Stimulated activated CD4-positive, alpha-beta T cell treated with anti-CD3 and anti-CD28 coated beads, TNF-alpha, amount 100 ng/mL, for 24 hours (primary cell): ENCODE measurements around the gene SEMA4B.

Experiments used
- DNase-seq, 3 experiments: peaks; one replicate each; pipeline ENCODE4 v3.0.0-alpha.2; 2020; ENCODE audit warnings: low read depth in 3 of 3

Gene SEMA4B

DNA sequence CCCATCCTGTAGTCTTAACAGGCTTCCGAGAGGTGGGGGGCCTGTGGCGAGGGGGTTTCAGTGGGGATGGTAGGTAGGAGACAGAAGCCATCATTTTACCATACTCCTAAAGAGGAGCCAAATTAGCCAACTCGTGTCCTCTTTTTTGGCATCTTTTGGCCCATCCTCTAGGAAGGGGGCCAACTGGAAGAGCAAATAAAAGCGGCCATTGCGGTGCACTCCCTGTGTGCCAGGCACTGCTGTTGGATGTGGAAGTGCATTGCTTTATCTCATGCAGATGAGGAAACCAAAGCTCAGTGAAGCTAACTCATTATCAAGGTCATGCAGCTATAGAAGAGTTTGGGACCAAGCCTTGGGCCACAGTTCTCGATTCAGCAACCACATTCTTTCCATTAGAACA lies 6.1 kb downstream of the SEMA4B start:
- DNase-seq = no peak

DNA sequence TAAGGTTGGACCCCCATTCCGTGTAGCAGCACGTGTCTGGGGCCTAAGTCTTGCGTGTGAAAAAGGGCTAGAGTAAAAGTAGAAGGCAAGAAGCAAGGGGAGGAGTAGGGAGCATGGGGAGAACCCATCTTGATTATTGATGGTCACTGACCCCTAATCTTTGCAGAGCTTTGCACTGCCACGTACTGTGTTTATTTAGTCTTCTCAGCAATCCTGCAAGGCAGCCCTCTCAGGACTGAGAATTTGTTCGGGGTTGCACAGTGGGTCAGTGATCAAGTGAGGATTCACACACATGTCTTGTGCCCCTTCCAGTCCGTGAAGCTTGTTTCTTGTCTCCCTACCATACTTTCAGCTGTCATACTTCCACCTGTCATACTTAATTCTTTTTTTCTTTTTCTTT lies 7.2 kb downstream of the SEMA4B start:
- DNase-seq = no peak

DNA sequence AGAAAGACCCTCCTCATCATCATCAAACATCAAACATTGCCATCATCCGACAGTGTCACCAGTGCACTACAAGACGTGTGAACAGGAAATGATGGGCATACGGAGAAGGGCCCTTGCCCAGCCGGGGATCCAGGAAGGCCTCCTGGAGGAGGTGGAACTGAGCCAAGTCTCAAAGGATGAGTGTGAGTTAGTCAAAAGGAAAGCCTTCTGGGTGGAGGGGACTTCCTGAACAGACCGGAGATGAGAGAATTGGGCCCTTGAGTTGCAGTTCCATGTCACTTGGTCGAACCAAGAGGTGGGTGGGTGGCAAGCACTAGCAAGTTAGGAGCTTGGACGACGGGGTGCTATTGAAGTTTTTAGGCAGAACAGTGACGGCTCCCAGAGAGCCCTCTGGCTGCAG lies 8.5 kb downstream of the SEMA4B start:
- DNase-seq = no peak

DNA sequence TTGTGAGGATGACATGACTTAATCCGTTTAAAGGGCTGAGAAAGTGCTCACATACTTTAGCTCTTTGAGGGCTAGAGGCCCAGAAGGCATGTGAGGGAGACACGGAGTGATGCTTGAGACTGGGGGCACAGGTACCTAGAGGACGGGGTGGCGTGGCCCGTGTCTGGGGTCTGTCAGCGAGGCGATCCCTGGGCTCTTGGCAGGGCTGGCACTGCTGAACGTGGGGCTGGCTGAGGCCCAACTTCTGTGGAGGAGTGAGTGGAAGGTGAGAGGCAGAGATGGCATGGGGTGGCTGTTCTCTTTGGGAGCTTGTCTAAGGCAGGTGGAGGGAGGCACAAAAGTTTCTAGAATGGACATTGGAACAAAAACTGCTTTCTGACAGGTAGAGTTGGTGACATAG lies 9.5 kb downstream of the SEMA4B start:
- no peak for DNase-seq

DNA sequence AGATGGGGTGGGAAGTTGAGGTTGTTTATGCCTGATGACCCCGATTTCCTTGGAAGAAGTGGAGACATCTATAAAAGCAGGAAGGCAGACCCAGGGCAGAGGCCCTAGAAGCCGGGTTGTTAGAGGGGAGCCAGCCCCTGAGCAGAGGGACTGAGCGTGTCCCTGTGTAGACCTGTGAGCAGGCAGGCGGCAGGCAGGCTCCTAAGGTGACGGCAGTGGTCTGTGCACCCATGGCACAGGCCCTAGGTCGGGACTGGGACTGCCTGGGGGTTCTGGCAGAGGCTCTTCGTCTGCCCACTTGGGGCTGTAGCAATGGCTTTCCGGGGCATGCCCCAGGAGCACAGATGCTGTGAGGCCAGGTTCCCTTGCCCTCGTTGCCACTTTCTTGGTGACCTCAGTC lies 9.9 kb downstream of the SEMA4B start:
- DNase-seq = no peak

DNA sequence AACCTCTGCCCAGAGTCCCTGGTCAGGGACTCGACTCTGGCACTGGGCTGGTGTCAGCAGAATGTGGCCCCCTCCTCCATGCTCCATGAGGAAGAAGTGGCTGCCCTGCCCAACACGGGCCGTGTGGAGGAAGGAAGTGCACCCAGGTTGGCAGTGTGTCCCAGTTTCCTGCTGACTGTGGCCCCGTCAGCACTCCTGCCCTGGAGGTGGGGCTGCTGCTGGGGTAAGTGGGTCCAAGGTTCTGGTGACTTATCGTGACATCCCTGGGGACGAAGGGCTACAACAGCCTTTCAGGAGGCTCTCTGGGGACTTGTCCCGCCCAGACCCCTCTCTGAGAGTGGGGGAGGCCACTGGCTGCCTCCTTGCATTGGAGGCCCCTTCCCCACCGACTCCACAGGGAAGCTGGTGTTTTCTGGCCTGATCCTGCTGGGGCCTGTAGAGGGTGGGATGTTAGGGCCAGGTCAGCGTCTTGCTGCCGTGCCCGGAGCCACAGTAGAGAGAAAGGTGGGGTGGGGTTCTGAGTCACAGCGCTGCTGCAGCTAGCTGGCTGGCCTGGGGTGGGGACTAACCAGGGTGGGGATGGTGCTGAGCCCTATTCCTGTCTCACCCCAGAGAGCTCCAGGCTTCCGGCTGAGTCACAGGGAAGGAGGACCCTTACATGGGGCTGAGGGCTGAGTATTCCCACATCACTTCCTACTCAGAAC lies 10.5 kb downstream of the SEMA4B start:
- no peak for DNase-seq

DNA sequence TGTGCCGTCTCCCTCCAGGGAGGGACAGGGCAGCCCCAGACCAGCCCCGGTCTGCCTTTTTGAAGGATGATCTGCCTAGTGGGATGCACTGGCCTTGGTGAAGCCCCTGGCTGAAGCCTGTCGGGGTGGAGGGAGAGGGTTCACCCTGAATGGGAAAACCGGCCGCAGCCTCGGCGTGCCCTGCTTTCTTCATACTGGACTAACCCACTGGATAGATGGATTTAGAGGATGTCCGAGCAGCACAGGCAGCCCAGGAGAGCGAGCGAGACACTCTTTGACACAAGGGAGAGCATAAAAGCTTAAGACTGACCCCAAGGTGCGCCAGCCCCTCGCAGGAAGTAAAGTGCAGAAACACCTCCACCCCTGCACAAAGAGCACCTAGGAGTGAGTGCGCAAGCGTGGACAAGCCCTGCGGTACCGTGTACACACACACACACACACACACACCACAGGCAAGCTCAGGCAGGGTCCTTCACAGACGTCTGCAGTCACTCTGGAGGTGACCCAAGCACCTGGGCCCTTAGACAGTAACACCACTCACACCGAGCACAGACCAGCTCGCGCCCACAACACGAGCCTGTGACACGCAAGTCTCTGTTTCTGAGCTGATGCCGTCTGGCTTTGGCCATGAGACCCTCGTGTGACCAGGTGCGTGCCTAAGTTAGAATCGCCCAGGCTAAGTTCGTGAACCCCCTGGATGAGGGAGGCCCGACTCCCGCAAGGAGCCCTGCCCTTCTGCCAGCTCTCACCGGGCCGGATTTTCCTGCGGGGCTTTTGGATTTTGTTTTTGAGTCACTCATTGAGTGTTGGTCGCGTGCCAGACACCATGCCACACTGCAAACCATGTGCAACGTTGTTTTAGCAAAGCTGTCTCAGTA lies 11.3 kb downstream of the SEMA4B start:
- no peak for DNase-seq

DNA sequence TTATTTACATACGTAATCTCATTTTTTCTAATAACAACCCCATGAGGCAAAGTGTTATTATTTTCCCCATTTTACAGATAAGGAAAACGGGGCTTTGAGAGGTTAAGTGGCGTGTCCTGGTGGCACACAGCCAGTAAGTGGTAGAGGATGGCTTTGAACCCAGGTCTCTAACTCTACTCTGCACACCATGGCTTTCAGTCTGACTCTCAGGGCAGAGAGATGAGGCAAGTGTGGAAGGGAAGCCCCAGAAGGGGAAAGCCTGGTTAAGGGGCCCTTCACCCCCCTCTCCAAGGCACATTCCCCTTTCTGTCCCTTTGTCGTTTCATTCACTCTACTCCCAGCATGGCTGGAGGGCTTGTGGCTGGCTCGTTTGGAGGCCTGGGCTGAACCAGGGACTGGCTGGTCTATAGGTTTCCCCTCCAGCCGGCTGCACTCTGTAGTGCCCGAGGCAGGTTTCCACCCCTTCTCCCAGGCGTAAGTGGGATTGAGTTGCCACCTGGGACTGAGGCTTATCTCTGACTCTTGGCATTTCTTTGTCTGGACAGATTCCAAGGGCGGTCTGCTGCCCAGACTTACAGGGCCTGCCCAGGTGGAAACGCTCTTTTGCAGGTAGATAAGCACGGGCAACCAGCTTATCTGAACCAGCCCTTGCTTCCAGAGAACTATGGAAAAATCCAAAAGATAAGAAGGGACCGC lies 12.1 kb downstream of the SEMA4B start:
- DNase-seq = no peak

DNA sequence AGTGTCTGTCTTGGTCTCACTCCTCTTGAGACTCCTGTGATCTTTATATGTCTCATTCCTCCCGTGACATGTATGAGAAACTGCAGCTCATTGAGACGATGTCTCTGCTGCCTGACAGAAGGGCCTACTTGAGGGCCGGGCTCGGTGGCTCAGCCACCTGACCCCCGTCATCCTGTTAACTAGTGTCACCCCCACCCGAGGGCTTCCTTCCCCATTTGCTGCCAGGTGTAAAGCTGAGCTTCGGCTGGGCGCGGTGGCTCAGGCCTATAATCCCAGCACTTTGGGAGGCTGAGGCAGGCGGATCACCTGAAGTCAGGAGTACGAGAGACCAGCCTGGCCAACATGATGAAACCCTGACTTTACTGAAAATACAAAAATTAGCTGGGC lies 12.7 kb downstream of the SEMA4B start:
- no peak for DNase-seq

DNA sequence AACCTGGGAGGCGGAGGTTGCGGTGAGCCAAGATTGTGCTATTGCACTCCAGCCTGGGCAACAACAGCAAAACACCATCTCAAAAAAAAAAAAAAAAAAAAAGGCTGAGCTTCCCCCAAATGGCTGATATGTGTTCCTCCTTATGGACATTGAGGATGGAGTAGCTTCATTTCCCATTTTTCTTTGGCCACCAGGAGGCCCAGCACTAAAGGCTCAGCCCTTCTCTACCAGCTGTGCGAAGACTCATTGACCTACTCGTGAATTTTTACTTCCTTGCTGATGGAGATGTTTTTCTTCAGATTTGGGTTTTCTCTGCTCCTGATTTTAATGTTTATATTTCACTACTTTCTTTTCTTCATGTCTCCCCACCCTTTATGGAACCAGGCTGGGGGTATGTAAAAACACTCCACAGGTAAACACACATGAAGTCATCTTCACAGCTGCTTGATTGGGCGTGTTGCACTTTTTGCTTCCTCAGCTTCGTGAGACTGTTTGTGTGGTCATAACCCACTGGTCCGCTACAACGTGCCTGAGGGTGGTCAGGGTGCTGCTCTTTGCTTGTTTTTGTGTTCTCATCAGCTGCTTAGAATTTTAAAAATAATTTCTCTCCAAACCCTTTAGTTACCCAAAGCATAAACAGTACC lies 13.5 kb downstream of the SEMA4B start:
- no peak for DNase-seq

DNA sequence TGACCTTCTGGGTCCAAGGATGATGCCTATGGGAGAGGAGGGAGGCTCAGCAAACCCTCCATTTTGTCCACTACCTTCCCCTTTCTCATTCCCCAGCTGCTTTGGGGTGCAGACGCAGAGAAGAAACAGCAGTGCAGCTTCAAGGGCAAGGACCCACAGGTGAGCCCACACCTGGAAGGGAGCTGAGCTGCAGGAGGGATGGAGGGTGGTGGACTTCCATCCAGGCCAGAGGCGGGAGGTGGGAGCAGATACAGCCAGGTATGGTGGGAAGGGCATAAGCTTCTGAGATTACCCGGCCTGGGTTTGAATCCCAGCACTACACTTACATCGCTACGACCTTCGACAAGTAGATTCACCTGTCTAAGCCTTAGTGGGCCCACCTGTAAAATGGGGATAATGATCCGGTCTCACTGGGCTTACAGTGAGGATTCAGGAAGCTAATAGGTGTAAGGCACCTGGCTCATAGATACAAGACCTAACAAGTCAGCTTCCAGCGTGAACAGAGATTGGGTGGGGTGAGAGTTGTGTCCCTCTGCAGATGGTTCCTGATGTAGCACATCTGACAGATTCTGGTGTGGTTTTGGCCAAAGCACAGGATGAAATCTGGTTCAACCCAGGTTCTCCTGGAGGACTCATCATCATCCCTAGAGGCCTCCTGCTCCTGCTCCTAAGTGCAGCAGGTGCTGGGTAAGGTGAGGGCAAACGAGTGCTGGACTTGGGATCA lies 16.7 kb downstream of the SEMA4B start:
- no peak for DNase-seq

DNA sequence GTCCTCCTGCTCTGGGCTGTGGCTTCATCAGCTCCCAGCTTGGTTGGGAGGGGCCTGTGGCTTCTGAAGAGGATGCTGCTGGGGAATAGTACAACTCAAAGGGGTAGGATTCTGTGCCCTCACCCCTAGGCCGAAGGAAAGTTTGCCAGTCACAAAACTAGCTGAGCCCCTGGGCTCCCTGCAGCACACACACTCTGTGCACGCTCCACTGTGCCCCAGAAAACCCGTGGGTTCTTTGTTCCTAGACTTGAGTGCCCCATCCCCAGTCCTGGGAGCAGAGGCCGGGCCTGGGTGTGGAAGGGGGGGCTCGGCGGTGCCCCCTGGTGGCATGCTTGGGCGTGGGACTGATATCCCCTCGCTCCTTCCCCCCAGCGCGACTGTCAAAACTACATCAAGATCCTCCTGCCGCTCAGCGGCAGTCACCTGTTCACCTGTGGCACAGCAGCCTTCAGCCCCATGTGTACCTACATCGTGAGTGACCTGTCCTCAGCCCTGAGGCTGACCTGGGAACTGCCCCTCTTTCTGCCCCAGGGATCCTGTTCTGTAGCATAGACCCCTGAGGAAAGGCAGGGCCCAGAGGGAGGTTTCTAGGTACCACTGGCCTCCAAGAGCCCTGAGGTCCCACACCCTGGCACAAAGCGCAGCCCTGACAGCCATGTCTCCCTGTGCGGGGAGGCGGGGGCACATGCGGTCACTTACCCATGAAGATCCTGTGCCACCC lies 18.5 kb downstream of the SEMA4B start:
- peak in 2 of 3 experiments; percentile 32 to 56 for DNase-seq

DNA sequence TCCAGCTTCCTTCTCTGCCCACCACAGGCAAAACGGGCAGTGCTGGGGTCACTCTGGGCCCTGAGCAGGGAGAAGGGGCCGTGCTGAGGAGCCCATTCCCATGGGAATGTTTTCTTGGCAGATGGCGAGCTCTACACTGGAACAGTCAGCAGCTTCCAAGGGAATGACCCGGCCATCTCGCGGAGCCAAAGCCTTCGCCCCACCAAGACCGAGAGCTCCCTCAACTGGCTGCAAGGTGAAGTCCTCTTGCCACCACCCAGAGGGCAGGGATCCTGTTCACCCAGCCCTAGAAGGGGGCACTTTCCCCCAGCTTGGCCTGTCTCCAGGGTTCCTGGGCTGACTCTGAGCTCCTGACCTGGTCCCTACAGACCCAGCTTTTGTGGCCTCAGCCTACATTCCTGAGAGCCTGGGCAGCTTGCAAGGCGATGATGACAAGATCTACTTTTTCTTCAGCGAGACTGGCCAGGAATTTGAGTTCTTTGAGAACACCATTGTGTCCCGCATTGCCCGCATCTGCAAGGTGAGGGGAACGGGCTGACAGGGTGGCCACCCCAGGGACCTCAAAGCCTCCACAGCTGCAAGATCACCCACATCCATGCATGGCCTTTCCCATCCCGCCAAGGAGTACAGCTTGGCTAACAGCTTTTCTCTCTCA lies 20.2 kb downstream of the SEMA4B start:
- peak in 1 of 3 experiments; percentile 35 for DNase-seq

DNA sequence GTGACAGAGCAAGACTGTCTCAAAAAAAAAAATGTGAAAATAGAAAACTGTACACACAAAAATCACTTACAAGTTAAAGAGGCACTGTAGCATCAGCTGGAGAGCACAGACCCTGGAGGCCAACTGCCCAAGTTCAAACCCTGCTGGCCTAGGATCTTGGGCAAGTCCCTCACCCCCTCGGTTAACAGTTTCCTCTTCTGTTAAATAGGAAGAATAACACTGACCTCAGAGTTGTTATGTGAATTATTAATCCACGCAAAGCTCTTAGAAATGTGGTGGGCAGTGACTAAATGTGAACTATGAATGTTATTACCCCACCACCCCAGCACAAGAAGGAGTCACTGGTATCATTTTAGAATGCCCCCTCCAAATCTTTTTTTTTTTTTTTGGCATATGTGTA lies 21.4 kb downstream of the SEMA4B start:
- DNase-seq = no peak

DNA sequence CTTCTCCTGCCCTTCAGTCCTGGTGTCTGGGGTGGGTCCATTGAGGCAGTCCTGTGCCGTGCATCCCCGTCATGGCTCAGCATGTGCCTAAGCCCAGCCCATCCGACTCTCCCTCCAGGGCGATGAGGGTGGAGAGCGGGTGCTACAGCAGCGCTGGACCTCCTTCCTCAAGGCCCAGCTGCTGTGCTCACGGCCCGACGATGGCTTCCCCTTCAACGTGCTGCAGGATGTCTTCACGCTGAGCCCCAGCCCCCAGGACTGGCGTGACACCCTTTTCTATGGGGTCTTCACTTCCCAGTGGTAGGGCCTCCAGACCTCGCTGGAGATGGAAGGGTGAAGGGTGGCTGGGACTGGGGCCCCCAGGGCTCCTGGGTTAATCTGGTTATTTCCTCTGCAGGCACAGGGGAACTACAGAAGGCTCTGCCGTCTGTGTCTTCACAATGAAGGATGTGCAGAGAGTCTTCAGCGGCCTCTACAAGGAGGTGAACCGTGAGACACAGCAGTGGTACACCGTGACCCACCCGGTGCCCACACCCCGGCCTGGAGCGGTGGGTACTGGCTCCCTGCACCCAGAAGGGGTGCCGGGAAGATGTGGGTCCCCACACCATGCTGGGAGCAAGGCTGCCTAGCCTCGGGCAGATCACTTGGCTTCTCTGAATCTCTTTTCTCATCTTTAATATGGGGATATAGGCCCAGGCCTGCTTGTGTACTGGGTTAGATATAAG lies 22.5 kb downstream of the SEMA4B start:
- no peak for DNase-seq

DNA sequence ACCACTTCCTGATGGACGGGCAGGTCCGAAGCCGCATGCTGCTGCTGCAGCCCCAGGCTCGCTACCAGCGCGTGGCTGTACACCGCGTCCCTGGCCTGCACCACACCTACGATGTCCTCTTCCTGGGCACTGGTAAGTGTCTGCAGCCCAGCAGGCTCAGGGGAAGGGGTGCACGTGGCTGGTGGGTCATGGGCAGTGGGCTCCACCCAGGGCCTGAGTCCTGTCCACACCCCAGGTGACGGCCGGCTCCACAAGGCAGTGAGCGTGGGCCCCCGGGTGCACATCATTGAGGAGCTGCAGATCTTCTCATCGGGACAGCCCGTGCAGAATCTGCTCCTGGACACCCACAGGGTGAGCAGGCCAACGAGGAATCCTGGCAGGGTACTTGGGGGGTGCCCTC lies 23.9 kb downstream of the SEMA4B start:
- no peak for DNase-seq

DNA sequence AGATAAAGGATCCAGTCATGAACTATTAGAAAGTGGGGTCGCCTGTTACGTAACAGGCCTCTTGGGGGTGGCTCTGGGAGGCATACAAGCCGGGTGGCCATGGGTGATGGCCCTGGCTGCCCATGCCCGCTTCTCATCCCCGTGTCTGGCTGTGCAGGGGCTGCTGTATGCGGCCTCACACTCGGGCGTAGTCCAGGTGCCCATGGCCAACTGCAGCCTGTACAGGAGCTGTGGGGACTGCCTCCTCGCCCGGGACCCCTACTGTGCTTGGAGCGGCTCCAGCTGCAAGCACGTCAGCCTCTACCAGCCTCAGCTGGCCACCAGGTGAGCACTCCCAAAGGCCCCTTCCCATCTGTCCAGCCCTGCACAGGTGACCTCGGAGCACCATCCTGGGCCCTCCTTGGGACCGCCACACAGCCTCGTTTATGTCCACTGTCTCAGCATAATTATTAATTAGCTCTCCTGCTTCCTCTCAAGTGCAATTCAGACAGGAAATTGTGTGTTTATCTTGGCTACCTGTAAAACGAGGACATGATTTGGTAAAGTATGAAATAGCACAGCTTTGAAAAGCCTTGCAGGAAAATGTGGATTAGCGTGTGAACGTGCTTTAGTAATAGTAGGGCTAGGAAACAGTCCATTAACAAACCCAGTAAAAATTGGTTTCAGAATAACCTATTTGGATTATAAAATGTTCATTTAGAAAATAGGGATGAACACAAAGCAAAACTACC lies 24.5 kb downstream of the SEMA4B start:
- no peak for DNase-seq

DNA sequence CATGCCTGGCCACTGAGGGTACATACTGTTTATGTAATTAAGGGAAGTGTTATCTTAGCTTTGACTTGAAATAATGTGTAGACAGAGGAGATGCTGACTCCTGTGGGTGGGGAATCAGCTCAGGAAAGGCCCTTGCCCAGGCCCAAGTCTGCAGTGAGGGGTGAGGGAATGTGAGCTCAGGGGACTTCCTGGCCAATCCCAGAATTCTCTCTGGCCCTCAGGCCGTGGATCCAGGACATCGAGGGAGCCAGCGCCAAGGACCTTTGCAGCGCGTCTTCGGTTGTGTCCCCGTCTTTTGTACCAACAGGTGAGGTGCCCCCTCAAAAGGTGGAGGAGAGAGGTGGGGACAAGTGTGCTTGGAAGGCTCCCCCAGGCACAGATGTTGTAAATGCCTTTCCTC lies 26.2 kb downstream of the SEMA4B start:
- DNase-seq = no peak
